H9 (cell line): ENCODE measurements around the gene GGA2. TPM values are rescaled to one million over a fixed set of nuclear protein-coding genes. Genes with fewer than 3 reads are reported as not detected.
A peak's percentile ranks its signal among the peaks of the same experiment; 100 is the strongest.
"Not testable (repeated sequence)": the region's sequence is repeated elsewhere in the genome, so short reads cannot be mapped to it uniquely, and the experiment has no call there.

Experiments used
- DNase-seq: peaks from one replicate; pipeline ENCODE4 v3.0.0-alpha.2; 2017
- H2AFZ ChIP-seq: one replicate; pipeline ENCODE4 v1.6.1; 2013; ENCODE audit warnings: mild to moderate bottlenecking, low read length, control low read depth, moderate library complexity
- H2AK5ac ChIP-seq: 2 replicates; pipeline ENCODE4 v1.6.1; 2013; ENCODE audit warnings: low read length, control low read depth, mixed read lengths; ENCODE audit not compliant: insufficient read length
- H2BK120ac ChIP-seq: one replicate; pipeline ENCODE4 v1.6.1; 2013; ENCODE audit warnings: low read depth, mild to moderate bottlenecking, low read length, control low read depth, inconsistent platforms; ENCODE audit not compliant: poor library complexity, severe bottlenecking
- H2BK12ac ChIP-seq: 2 replicates; pipeline ENCODE4 v1.6.1; 2013; ENCODE audit warnings: low read length, control low read depth, mixed read lengths, low read depth; ENCODE audit not compliant: insufficient read length
- H2BK15ac ChIP-seq: 2 replicates; pipeline ENCODE4 v1.6.1; 2013; ENCODE audit warnings: low read depth, low read length, control low read depth
- H2BK20ac ChIP-seq: one replicate; pipeline ENCODE4 v1.6.1; 2013; ENCODE audit warnings: low read depth, mild to moderate bottlenecking, low read length, control low read depth, inconsistent platforms; ENCODE audit not compliant: poor library complexity, severe bottlenecking
- H2BK5ac ChIP-seq: 2 replicates; pipeline ENCODE4 v1.6.1; 2013; ENCODE audit warnings: low read length, control low read depth, mixed read lengths; ENCODE audit not compliant: insufficient read length
- H3K14ac ChIP-seq: 2 replicates; pipeline ENCODE4 v1.6.1; 2013; ENCODE audit warnings: low read length, control low read depth; ENCODE audit not compliant: insufficient read depth
- H3K18ac ChIP-seq: 2 replicates; pipeline ENCODE4 v1.6.1; 2013; ENCODE audit warnings: low read depth, mild to moderate bottlenecking, mixed read lengths, low read length, control low read depth; ENCODE audit not compliant: insufficient read length
- H3K23ac ChIP-seq: 2 replicates; pipeline ENCODE4 v1.6.1; 2013; ENCODE audit warnings: low read length, control low read depth, mixed read lengths, low read depth; ENCODE audit not compliant: insufficient read length
- H3K23me2 ChIP-seq: 2 replicates; pipeline ENCODE4 v1.6.1; 2013; ENCODE audit warnings: low read depth, mild to moderate bottlenecking, mixed read lengths, low read length, control low read depth; ENCODE audit not compliant: insufficient read length, poor library complexity, severe bottlenecking
- H3K27ac ChIP-seq: 2 replicates; pipeline ENCODE4 v1.5.1; 2013; ENCODE audit warnings: low read length, control low read depth, mixed read lengths, low read depth; ENCODE audit not compliant: insufficient read length
- H3K27me3 ChIP-seq: 2 replicates; pipeline ENCODE4 v1.6.1; 2013; ENCODE audit warnings: low read length, control low read depth, inconsistent platforms; ENCODE audit not compliant: insufficient read depth
- H3K4ac ChIP-seq: 2 replicates; pipeline ENCODE4 v1.6.1; 2013; ENCODE audit warnings: low read depth, mild to moderate bottlenecking, control low read depth, inconsistent platforms, low read length, moderate library complexity
- H3K4me1 ChIP-seq: 2 replicates; pipeline ENCODE4 v1.6.1; 2013; ENCODE audit warnings: low read length, control low read depth, inconsistent platforms; ENCODE audit not compliant: insufficient read depth
- H3K4me2 ChIP-seq: 2 replicates; pipeline ENCODE4 v1.6.1; 2013; ENCODE audit warnings: low read length, control low read depth, mixed read lengths; ENCODE audit not compliant: insufficient read length, insufficient read depth
- H3K56ac ChIP-seq: 2 replicates; pipeline ENCODE4 v1.6.1; 2013; ENCODE audit warnings: low read depth, mild to moderate bottlenecking, mixed read lengths, low read length, control low read depth; ENCODE audit not compliant: insufficient read length
- H3K79me1 ChIP-seq: 2 replicates; pipeline ENCODE4 v1.6.1; 2013; ENCODE audit warnings: low read depth, mild to moderate bottlenecking, moderate library complexity, low read length, control low read depth, inconsistent platforms; ENCODE audit not compliant: insufficient read depth, poor library complexity, severe bottlenecking
- H3K79me2 ChIP-seq: 2 replicates; pipeline ENCODE4 v1.6.1; 2013; ENCODE audit warnings: low read length, control low read depth, inconsistent platforms; ENCODE audit not compliant: insufficient read depth
- H3K9ac ChIP-seq: 2 replicates; pipeline ENCODE4 v1.6.1; 2013; ENCODE audit warnings: low read length, control low read depth, mixed read lengths; ENCODE audit not compliant: insufficient read length; ENCODE audit errors: extremely low read depth
- H3K9me3 ChIP-seq: one replicate; pipeline ENCODE4 v1.6.1; 2013; ENCODE audit warnings: low read depth, low read length, inconsistent platforms; ENCODE audit not compliant: control insufficient read depth
- H3T11ph ChIP-seq: one replicate; pipeline ENCODE4 v1.6.1; 2013; ENCODE audit warnings: mild to moderate bottlenecking, low read length, control low read depth, inconsistent platforms
- H4K20me1 ChIP-seq: one replicate; pipeline ENCODE4 v1.6.1; 2013; ENCODE audit not compliant: control insufficient read depth, insufficient read length, insufficient read depth
- H4K5ac ChIP-seq: 2 replicates; pipeline ENCODE4 v1.6.1; 2013; ENCODE audit warnings: low read depth, mild to moderate bottlenecking, mixed read lengths, low read length, control low read depth; ENCODE audit not compliant: insufficient read length
- H4K8ac ChIP-seq: replicated peaks from 2 replicates; pipeline ENCODE4 v1.6.1; 2013; ENCODE audit warnings: low read length, control low read depth, mixed read lengths, low read depth; ENCODE audit not compliant: insufficient read length
- H4K91ac ChIP-seq: 2 replicates; pipeline ENCODE4 v1.6.1; 2013; ENCODE audit warnings: low read depth, mild to moderate bottlenecking, moderate library complexity, mixed read lengths, low read length, control low read depth; ENCODE audit not compliant: insufficient read length
- H3K27ac Mint-ChIP-seq, 3 experiments: 2 replicates in 2 of 3; 3 replicates in 1 of 3; pipeline ENCODE4 v1.8.0; 2020 to 2021; ENCODE audit warnings: mixed read lengths in 3 of 3, mild to moderate bottlenecking in 1 of 3, moderate library complexity in 1 of 3
- H3K27me3 Mint-ChIP-seq: 2 replicates; pipeline ENCODE4 v1.8.0; 2021; ENCODE audit warnings: low read depth, mild to moderate bottlenecking, moderate library complexity, mixed read lengths
- H3K36me3 Mint-ChIP-seq, 3 experiments: 2 replicates in 2 of 3; 3 replicates in 1 of 3; pipeline ENCODE4 v1.8.0; 2020 to 2021; ENCODE audit warnings: low read depth in 3 of 3, mixed read lengths in 3 of 3; ENCODE audit not compliant: insufficient read depth in 1 of 3
- H3K4me1 Mint-ChIP-seq, 2 experiments: 2 replicates each; pipeline ENCODE4 v1.8.0; 2020; ENCODE audit warnings: mixed read lengths in 2 of 2
- H3K4me3 Mint-ChIP-seq, 2 experiments: 2 replicates in 1 of 2; 3 replicates in 1 of 2; pipeline ENCODE4 v1.8.0; 2020 to 2021; ENCODE audit warnings: mild to moderate bottlenecking in 2 of 2, mixed read lengths in 2 of 2, moderate library complexity in 1 of 2
- H3K9me3 Mint-ChIP-seq, 2 experiments: 2 replicates in 1 of 2; 3 replicates in 1 of 2; pipeline ENCODE4 v1.8.0; 2020; ENCODE audit warnings: mild to moderate bottlenecking in 2 of 2, mixed read lengths in 2 of 2, moderate library complexity in 1 of 2
- CTCF ChIP-seq: fragments of 200-600 bp; sonication (generic); conservative IDR thresholded peaks from 3 replicates; pipeline ENCODE4 v1.8.0; 2021; ENCODE audit warnings: antibody characterized with exemption, mild to moderate bottlenecking
- WGBS: extraction: QIAGEN DNeasy Blood & Tissue Kit; methylation state at CpG from one replicate; pipeline ENCODE4 v1.1.7; 2013; ENCODE audit warnings: missing lambda C conversion rate, low lambda C conversion rate, mixed read lengths; ENCODE audit not compliant: insufficient read length; ENCODE audit errors: extremely low coverage; 5-methylcytosine and 5-hydroxymethylcytosine counted together
- total RNA-seq: library from RNA; stranded (reverse); gene quantifications from 2 replicates; pipeline ENCODE4 v1.2.1, GENCODE V29; 2021

The GGA2 gene
- total RNA-seq, 1 experiment from 2014 or later = 143 TPM

GRCh38 chr16:23484510-23485256 is 25.6 kb downstream of the GGA2 start:
- no peaks in the 10 kb centered on the region for H3K23me2 ChIP-seq
- H3K4me2 ChIP-seq = no peak overlapping the region
- no peak for TF ChIP-seq CTCF
- no peak overlapping the region for H3K9ac ChIP-seq
- no peak overlapping the region for H3K27ac Mint-ChIP-seq
- H4K8ac ChIP-seq = no peak overlapping the region
- no peaks in the 10 kb centered on the region for H3K4me1 Mint-ChIP-seq
- H2BK12ac ChIP-seq = no peak overlapping the region
- no peak overlapping the region for H2BK5ac ChIP-seq
- no peak overlapping the region for H2AFZ ChIP-seq
- H3K36me3 Mint-ChIP-seq = peaks cover 65 to 94% (median 92%) of the 10 kb centered on the region in 3 experiments; a peak in 6 of 7 replicates
- no peak overlapping the region for H3K18ac ChIP-seq
- H3K4ac ChIP-seq = no peak overlapping the region
- no peak overlapping the region for H2AK5ac ChIP-seq
- no peak overlapping the region for H3K23ac ChIP-seq
- H3K4me1 ChIP-seq = no peaks in the 10 kb centered on the region
- H2BK20ac ChIP-seq = no peak overlapping the region
- no peaks in the 10 kb centered on the region for H4K20me1 ChIP-seq
- H2BK15ac ChIP-seq = no peak overlapping the region
- H3K27me3 ChIP-seq = no peaks in the 10 kb centered on the region
- H4K5ac ChIP-seq = no peak overlapping the region
- no peaks in the 10 kb centered on the region for H3K9me3 ChIP-seq
- no peak overlapping the region for H3K27ac ChIP-seq
- H3T11ph ChIP-seq = no peak overlapping the region
- no peaks in the 10 kb centered on the region for H3K79me2 ChIP-seq
- no CpG with 5 or more reads among the region's 8 CpGs for WGBS
- H3K27me3 Mint-ChIP-seq = no peaks in the 10 kb centered on the region
- H3K14ac ChIP-seq = no peak overlapping the region
- no peak overlapping the region for H3K56ac ChIP-seq
- no peak overlapping the region for H4K91ac ChIP-seq
- no peak overlapping the region for H2BK120ac ChIP-seq
- H3K9me3 Mint-ChIP-seq = no peaks in the 10 kb centered on the region
- H3K79me1 ChIP-seq = no peaks in the 10 kb centered on the region
- no peak for DNase-seq
- H3K4me3 Mint-ChIP-seq = no peak overlapping the region

GRCh38 chr16:23483492-23483891 is 26.8 kb downstream of the GGA2 start:
- H3K4me3 Mint-ChIP-seq, H2BK15ac ChIP-seq, H3K9me3 Mint-ChIP-seq, H3K14ac ChIP-seq, H2BK5ac ChIP-seq, H4K5ac ChIP-seq, H3K23ac ChIP-seq, H2BK120ac ChIP-seq, H3K4me1 ChIP-seq, H3K79me1 ChIP-seq, H3K9me3 ChIP-seq, H3K4me1 Mint-ChIP-seq, DNase-seq, H2AK5ac ChIP-seq, H2AFZ ChIP-seq, H3T11ph ChIP-seq, H3K9ac ChIP-seq, H3K23me2 ChIP-seq, H3K4me2 ChIP-seq, H2BK20ac ChIP-seq, H4K8ac ChIP-seq, H3K18ac ChIP-seq, H3K79me2 ChIP-seq, H3K27me3 ChIP-seq, H3K27ac ChIP-seq, H3K4ac ChIP-seq, H3K56ac ChIP-seq, H2BK12ac ChIP-seq, H4K91ac ChIP-seq, H4K20me1 ChIP-seq, H3K27me3 Mint-ChIP-seq: not testable (repeated sequence)
- H3K27ac Mint-ChIP-seq = peak overlapping the region in 2 of 3 experiments; percentile 70 to 77; a peak in 2 of 7 replicates
- WGBS = no CpG with 5 or more reads among the region's 8 CpGs
- peaks cover 73 to 94% (median 93%) of the 10 kb centered on the region in 3 experiments; a peak in 6 of 7 replicates for H3K36me3 Mint-ChIP-seq
